ENCODE data around the gene ITIH5.

ITIH5 gene

DNA sequence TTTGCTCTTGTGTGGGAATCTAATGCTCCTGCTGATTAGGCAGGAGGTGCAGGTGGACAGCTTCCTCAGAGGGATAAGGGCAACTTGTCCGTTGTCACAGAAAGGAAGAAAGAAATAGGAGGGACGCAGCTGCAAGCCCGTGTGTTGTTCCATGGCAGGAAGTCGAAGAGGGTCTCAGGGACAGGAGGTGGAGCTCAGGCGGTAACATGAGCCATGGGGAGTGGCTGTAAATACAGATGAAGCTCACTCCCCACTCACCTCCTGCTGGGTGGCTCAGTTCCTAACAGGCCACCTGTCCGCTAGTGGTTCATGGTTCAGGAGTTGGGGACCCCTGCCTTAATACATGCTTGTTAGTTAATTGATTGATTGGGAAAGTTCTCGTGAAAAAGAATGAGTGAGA, 154.3 kb downstream of the ITIH5 start:
- Histone ChIP-seq H3K9me2 (replicated peaks; ENCODE audit: low read depth, low read length) (no peaks in the 10 kb centered on the region), H3K4me1 (ENCODE audit: insufficient read depth, low read length, poor library complexity, severe bottlenecking) (no peaks in the 10 kb centered on the region), H3K79me2 (ENCODE audit: insufficient read depth, low read length) (no peaks in the 10 kb centered on the region), H4K20me1 (ENCODE audit: insufficient read depth, low read length, poor library complexity, severe bottlenecking) (no peaks in the 10 kb centered on the region), H3K9ac (ENCODE audit: low read depth, low read length, poor library complexity, severe bottlenecking) (no peak overlapping the region), H2AFZ (ENCODE audit: low read length) (no peak overlapping the region), H3K4me2 (ENCODE audit: low read depth, low read length, poor library complexity, severe bottlenecking) (no peak overlapping the region), H3F3A (ENCODE audit: low read depth) (no peaks in the 10 kb centered on the region), H3K4me3 (ENCODE audit: low read length, poor library complexity, severe bottlenecking) (no peak overlapping the region), H3K36me3 (ENCODE audit: insufficient read depth, low read length) (no peaks in the 10 kb centered on the region), H3K9me3 (ENCODE audit: insufficient read depth, low read depth, low read length) (peaks cover 5% of the 10 kb centered on the region; the same call in 1 of the 2 replicates), H3K27me3 (ENCODE audit: insufficient read depth, low read length, poor library complexity, severe bottlenecking) (no peaks in the 10 kb centered on the region)
- TF ChIP-seq, protein P1, sequence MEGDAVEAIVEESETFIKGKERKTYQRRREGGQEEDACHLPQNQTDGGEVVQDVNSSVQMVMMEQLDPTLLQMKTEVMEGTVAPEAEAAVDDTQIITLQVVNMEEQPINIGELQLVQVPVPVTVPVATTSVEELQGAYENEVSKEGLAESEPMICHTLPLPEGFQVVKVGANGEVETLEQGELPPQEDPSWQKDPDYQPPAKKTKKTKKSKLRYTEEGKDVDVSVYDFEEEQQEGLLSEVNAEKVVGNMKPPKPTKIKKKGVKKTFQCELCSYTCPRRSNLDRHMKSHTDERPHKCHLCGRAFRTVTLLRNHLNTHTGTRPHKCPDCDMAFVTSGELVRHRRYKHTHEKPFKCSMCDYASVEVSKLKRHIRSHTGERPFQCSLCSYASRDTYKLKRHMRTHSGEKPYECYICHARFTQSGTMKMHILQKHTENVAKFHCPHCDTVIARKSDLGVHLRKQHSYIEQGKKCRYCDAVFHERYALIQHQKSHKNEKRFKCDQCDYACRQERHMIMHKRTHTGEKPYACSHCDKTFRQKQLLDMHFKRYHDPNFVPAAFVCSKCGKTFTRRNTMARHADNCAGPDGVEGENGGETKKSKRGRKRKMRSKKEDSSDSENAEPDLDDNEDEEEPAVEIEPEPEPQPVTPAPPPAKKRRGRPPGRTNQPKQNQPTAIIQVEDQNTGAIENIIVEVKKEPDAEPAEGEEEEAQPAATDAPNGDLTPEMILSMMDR (conservative IDR thresholded peaks at IDR 0.05; ENCODE audit: low read length), result no peak
- no peak for TF ChIP-seq EZH2phosphoT487 (IDR thresholded peaks at IDR 0.05; ENCODE audit: borderline replicate concordance)

DNA sequence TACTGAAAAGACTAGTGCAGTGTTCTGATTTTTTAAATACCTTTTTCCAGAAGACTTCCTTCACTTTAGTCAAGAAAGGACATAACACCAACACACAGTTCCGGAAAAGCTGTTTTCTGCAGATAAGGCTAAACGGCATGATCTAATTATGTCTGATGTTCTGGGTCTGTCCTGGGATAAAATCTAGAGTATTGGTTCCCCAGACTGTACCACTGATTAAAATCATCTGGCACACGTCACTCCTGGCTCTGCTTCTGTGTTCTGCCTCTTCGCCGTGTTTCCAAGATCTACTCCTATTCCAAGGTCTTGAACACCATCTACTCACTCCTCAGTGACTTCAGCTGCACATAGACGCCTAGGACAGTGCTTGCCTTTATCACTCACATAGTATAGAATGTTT, 155.2 kb downstream of the ITIH5 start:
- Histone ChIP-seq H3K4me3 (ENCODE audit: low read length, poor library complexity, severe bottlenecking) (no peak overlapping the region), H3K36me3 (ENCODE audit: insufficient read depth, low read length) (no peaks in the 10 kb centered on the region), H3K9ac (ENCODE audit: low read depth, low read length, poor library complexity, severe bottlenecking) (no peak overlapping the region), H4K20me1 (ENCODE audit: insufficient read depth, low read length, poor library complexity, severe bottlenecking) (no peaks in the 10 kb centered on the region), H2AFZ (ENCODE audit: low read length) (no peak overlapping the region), H3K9me2 (replicated peaks; ENCODE audit: low read depth, low read length) (no peaks in the 10 kb centered on the region), H3K9me3 (ENCODE audit: insufficient read depth, low read depth, low read length) (peaks cover 5% of the 10 kb centered on the region; the same call in 1 of the 2 replicates), H3F3A (ENCODE audit: low read depth) (no peaks in the 10 kb centered on the region), H3K79me2 (ENCODE audit: insufficient read depth, low read length) (no peaks in the 10 kb centered on the region), H3K4me2 (ENCODE audit: low read depth, low read length, poor library complexity, severe bottlenecking) (no peak overlapping the region), H3K27me3 (ENCODE audit: insufficient read depth, low read length, poor library complexity, severe bottlenecking) (no peaks in the 10 kb centered on the region), H3K4me1 (ENCODE audit: insufficient read depth, low read length, poor library complexity, severe bottlenecking) (no peaks in the 10 kb centered on the region)
- TF ChIP-seq EZH2phosphoT487 (IDR thresholded peaks at IDR 0.05; ENCODE audit: borderline replicate concordance), result no peak
- TF ChIP-seq, protein P1 (conservative IDR thresholded peaks at IDR 0.05; ENCODE audit: low read length), result no peak
